ENCODE results near the gene RNF182. TPM values are rescaled to one million over a fixed set of nuclear protein-coding genes. Genes with fewer than 3 reads are reported as not detected.
"Not testable (repeated sequence)": the region's sequence is repeated elsewhere in the genome, so short reads cannot be mapped to it uniquely, and the experiment has no call there.

The RNF182 gene
- polyA plus RNA-seq, 5 donors, result 4.3 to 6.3 (median 5.4) TPM

DNA sequence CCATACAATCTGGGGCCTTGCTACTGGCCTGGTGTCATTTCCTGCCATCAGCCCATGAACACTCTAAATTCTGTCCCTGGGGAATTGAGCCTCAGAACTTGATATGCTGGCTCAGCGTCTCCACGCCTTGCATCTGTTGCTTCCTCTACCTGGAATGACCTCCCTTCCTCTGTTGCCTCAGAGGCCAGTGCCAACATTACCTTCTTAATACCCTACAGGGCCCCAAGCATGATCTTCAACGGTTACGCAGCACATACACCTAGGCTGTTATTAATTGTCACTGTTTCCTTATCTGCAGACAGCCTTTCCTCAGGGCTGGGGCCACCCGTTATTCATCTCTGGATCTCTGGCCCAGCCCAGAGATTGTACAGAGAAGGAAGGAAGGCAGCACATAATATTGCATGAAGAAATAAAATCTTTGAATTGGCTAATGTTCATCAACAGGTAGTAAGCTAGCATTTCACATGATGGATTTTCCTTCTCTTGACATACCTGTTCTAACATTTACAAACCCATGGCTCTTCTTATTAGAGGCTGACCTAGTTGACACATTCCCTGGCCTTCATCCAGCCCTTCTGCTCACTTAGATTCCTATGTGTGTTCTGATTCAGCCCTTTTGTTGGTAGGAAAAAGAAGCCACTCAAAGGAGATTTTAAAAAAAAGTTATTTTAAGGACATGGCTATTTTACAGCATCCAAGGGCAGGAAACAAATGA is 8.4 kb upstream of the RNF182 start:
- DNase-seq, result no peak

- no peak for DNase-seq
Measured at GRCh38 chr6:13917141-13917540, 7.6 kb upstream of the RNF182 start.

DNA sequence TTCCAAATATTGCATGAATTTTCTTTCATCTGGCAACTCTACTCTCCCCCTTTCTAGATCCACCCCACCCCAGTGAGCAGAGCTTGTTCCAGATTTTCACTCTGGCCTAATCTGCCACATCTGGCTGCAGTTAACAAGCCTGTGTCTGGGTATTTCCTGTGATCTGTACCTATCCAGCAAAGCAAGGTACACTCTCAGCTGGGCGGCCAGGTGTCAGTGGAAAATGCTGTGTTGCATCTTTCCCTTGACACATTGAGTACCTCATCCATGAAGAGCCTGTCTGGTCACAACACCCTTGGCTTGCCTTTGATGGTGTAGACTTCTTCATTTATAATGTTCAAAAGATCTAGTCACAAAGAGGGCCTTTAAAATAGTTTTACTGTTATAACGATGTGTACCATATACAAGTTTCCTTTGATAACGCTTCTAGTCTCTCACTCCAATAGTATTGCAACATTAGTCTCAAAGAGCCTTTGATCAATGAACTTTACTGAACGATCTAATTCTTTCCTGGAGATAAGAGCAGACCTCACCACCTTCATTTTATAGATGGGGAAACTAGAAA is 6.0 kb upstream of the RNF182 start:
- DNase-seq, result no peak

DNA sequence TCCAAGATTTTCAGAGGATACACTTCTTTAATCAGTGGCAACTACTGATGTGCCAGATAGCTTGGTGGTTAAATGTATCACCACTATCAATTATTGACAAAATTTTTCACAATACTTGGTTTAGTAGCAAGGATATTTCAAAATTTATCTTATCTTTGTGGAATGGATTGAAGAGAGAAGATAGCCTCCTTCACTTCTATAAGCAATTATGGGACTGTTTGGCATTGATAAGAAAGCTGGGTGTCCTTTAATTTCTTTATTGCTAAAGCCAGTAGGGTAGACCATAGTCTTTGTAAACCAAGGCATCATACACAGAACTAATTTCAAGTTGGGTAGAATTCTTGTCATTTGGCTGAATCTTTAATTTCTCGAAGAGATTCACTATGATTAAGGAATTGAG is 4.9 kb upstream of the RNF182 start:
- no peak for DNase-seq

GRCh38 chr6:13920552-13920951 is 4.2 kb upstream of the RNF182 start:
- peak; percentile 85 to 89 for DNase-seq

GRCh38 chr6:13922750-13923149 is 2.0 kb upstream of the RNF182 start:
- DNase-seq, result no peak

GRCh38 chr6:13923527-13924145 is 1.1 kb upstream of the RNF182 start:
- no peak for DNase-seq

- peak; percentile 72 to 75 for DNase-seq
Measured at GRCh38 chr6:13924146-13924948, 405 bp upstream of the RNF182 start.

- DNase-seq, result no peak
Measured at GRCh38 chr6:13926378-13926777, 1.6 kb downstream of the RNF182 start.

DNA sequence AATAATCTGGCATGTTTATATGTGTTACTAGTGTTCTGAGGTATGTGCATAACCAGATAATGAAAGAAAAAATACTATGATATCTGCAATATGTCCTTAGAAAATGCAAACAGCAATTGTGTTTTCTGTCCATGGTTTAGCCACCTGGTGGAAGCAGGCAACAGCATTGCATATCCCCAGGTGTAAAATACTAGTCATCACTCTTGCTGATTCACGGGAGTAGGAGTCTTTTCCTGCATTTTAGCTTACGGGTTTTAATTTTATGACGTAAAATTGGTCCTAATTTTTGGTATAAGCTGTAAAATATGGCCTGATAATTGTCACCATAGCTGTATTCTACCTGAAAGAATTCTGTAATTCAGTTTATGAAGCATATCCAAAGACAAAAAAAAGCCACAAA is 2.5 kb downstream of the RNF182 start:
- no peak for DNase-seq

GRCh38 chr6:13929196-13929595 is 4.4 kb downstream of the RNF182 start:
- no peak for DNase-seq

GRCh38 chr6:13931797-13932402 is 7.1 kb downstream of the RNF182 start:
- DNase-seq, result no peak

DNA sequence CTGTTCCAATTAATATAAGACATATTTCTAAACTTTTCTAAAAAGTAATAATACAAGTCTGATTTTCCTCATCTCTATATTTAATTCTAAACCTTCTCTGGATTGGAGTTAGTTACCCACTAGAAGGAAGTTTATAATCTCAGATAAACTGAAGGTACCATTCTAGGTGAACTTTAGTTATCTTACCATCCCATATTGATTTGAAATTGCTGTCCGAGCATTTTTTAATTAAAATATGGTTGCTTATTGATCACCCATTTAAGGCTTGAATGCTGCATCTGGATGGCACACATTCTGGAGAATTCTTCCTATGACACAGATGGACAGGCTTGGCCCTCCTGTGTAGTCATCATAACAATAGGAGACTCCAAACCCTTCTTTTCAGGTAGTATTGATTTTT is 8.0 kb downstream of the RNF182 start:
- no peak for DNase-seq

- DNase-seq, result no peak
Measured at GRCh38 chr6:13934721-13935120, 10.0 kb downstream of the RNF182 start.

- no peak for DNase-seq
Measured at GRCh38 chr6:13935190-13935880, 10.6 kb downstream of the RNF182 start.

- DNase-seq, result not testable (repeated sequence)
Measured at GRCh38 chr6:13935881-13936261, 11.1 kb downstream of the RNF182 start.

DNA sequence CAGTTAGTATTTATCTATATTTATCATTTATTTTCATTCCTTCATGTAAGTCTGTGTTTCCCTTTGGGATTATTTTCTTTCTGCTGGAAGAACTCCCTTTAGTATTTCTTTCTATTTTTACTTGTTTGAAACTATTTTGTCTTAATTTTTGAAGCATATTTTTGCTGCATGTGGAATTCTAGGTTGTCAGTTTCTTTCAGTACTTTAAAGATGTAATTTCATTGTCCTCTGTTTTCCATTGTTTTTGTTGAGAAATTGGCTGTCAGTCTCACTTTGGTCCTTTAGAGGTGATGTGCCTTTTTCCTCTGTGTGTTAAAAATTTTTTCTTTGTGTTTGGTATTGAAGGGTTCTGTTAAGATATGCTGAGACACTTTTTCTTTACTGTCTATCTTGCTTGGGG is 17.1 kb downstream of the RNF182 start:
- DNase-seq, result no peak

DNA sequence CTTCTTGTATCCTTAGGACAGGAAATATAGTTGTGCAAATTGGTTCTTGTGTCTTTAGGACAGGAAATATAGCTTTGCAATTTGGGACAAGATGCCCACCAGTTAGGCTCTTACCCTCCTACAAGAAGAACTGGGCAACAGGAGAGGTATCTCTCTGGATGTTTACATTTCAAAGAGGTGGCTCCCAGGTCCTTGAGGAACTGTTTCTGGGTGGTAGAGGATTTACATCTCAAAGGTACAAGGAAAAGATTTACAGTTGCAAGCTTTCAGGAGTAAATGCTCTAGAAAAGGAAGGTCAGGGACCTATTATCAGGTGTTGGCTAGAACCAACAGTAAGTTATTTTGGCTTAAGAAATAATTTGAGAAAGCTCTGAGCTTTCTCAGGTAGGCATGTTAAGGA is 19.2 kb downstream of the RNF182 start:
- DNase-seq, result no peak

GRCh38 chr6:13946506-13946905 is 21.8 kb downstream of the RNF182 start:
- no peak for DNase-seq

- no peak for DNase-seq
Measured at GRCh38 chr6:13947611-13948178, 22.9 kb downstream of the RNF182 start.

DNA sequence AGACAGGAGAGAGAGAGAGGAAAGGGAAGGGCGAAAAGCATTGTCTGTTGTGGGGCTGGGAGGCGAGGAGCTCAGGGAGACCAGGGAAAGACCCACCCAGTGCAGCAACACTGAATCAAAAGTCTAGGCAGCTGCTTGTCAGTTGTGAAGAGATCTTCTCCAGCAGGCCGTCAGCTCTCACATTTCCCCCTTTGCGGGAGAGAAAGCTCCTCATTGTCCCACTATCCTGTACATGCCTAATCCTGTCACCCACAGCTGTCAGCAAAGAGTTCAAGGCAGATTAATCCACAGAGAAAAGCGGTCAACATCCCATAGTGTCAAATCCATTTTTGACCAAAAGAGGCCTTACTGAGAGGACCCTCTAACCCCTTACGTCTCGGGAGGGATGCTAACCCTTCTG is 27.3 kb downstream of the RNF182 start:
- DNase-seq, result no peak

Measured in right lung (tissue), 5 donors.